H9 (cell line): ENCODE measurements around the gene TRIM2. TPM values are rescaled to one million over a fixed set of nuclear protein-coding genes. Genes with fewer than 3 reads are reported as not detected.

ENCODE experiments used
- DNase-seq: peaks from one replicate; pipeline ENCODE4 v3.0.0-alpha.2; 2017
- H2AFZ ChIP-seq: one replicate; pipeline ENCODE4 v1.6.1; 2013; ENCODE audit warnings: mild to moderate bottlenecking, low read length, control low read depth, moderate library complexity
- H2AK5ac ChIP-seq: 2 replicates; pipeline ENCODE4 v1.6.1; 2013; ENCODE audit warnings: low read length, control low read depth, mixed read lengths; ENCODE audit not compliant: insufficient read length
- H2BK120ac ChIP-seq: one replicate; pipeline ENCODE4 v1.6.1; 2013; ENCODE audit warnings: low read depth, mild to moderate bottlenecking, low read length, control low read depth, inconsistent platforms; ENCODE audit not compliant: poor library complexity, severe bottlenecking
- H2BK12ac ChIP-seq: 2 replicates; pipeline ENCODE4 v1.6.1; 2013; ENCODE audit warnings: low read length, control low read depth, mixed read lengths, low read depth; ENCODE audit not compliant: insufficient read length
- H2BK15ac ChIP-seq: 2 replicates; pipeline ENCODE4 v1.6.1; 2013; ENCODE audit warnings: low read depth, low read length, control low read depth
- H2BK20ac ChIP-seq: one replicate; pipeline ENCODE4 v1.6.1; 2013; ENCODE audit warnings: low read depth, mild to moderate bottlenecking, low read length, control low read depth, inconsistent platforms; ENCODE audit not compliant: poor library complexity, severe bottlenecking
- H2BK5ac ChIP-seq: 2 replicates; pipeline ENCODE4 v1.6.1; 2013; ENCODE audit warnings: low read length, control low read depth, mixed read lengths; ENCODE audit not compliant: insufficient read length
- H3K14ac ChIP-seq: 2 replicates; pipeline ENCODE4 v1.6.1; 2013; ENCODE audit warnings: low read length, control low read depth; ENCODE audit not compliant: insufficient read depth
- H3K18ac ChIP-seq: 2 replicates; pipeline ENCODE4 v1.6.1; 2013; ENCODE audit warnings: low read depth, mild to moderate bottlenecking, mixed read lengths, low read length, control low read depth; ENCODE audit not compliant: insufficient read length
- H3K23ac ChIP-seq: 2 replicates; pipeline ENCODE4 v1.6.1; 2013; ENCODE audit warnings: low read length, control low read depth, mixed read lengths, low read depth; ENCODE audit not compliant: insufficient read length
- H3K23me2 ChIP-seq: 2 replicates; pipeline ENCODE4 v1.6.1; 2013; ENCODE audit warnings: low read depth, mild to moderate bottlenecking, mixed read lengths, low read length, control low read depth; ENCODE audit not compliant: insufficient read length, poor library complexity, severe bottlenecking
- H3K27ac ChIP-seq: 2 replicates; pipeline ENCODE4 v1.5.1; 2013; ENCODE audit warnings: low read length, control low read depth, mixed read lengths, low read depth; ENCODE audit not compliant: insufficient read length
- H3K27me3 ChIP-seq: 2 replicates; pipeline ENCODE4 v1.6.1; 2013; ENCODE audit warnings: low read length, control low read depth, inconsistent platforms; ENCODE audit not compliant: insufficient read depth
- H3K4ac ChIP-seq: 2 replicates; pipeline ENCODE4 v1.6.1; 2013; ENCODE audit warnings: low read depth, mild to moderate bottlenecking, control low read depth, inconsistent platforms, low read length, moderate library complexity
- H3K4me1 ChIP-seq: 2 replicates; pipeline ENCODE4 v1.6.1; 2013; ENCODE audit warnings: low read length, control low read depth, inconsistent platforms; ENCODE audit not compliant: insufficient read depth
- H3K4me2 ChIP-seq: 2 replicates; pipeline ENCODE4 v1.6.1; 2013; ENCODE audit warnings: low read length, control low read depth, mixed read lengths; ENCODE audit not compliant: insufficient read length, insufficient read depth
- H3K56ac ChIP-seq: 2 replicates; pipeline ENCODE4 v1.6.1; 2013; ENCODE audit warnings: low read depth, mild to moderate bottlenecking, mixed read lengths, low read length, control low read depth; ENCODE audit not compliant: insufficient read length
- H3K79me1 ChIP-seq: 2 replicates; pipeline ENCODE4 v1.6.1; 2013; ENCODE audit warnings: low read depth, mild to moderate bottlenecking, moderate library complexity, low read length, control low read depth, inconsistent platforms; ENCODE audit not compliant: insufficient read depth, poor library complexity, severe bottlenecking
- H3K79me2 ChIP-seq: 2 replicates; pipeline ENCODE4 v1.6.1; 2013; ENCODE audit warnings: low read length, control low read depth, inconsistent platforms; ENCODE audit not compliant: insufficient read depth
- H3K9ac ChIP-seq: 2 replicates; pipeline ENCODE4 v1.6.1; 2013; ENCODE audit warnings: low read length, control low read depth, mixed read lengths; ENCODE audit not compliant: insufficient read length; ENCODE audit errors: extremely low read depth
- H3K9me3 ChIP-seq: one replicate; pipeline ENCODE4 v1.6.1; 2013; ENCODE audit warnings: low read depth, low read length, inconsistent platforms; ENCODE audit not compliant: control insufficient read depth
- H3T11ph ChIP-seq: one replicate; pipeline ENCODE4 v1.6.1; 2013; ENCODE audit warnings: mild to moderate bottlenecking, low read length, control low read depth, inconsistent platforms
- H4K20me1 ChIP-seq: one replicate; pipeline ENCODE4 v1.6.1; 2013; ENCODE audit not compliant: control insufficient read depth, insufficient read length, insufficient read depth
- H4K5ac ChIP-seq: 2 replicates; pipeline ENCODE4 v1.6.1; 2013; ENCODE audit warnings: low read depth, mild to moderate bottlenecking, mixed read lengths, low read length, control low read depth; ENCODE audit not compliant: insufficient read length
- H4K8ac ChIP-seq: replicated peaks from 2 replicates; pipeline ENCODE4 v1.6.1; 2013; ENCODE audit warnings: low read length, control low read depth, mixed read lengths, low read depth; ENCODE audit not compliant: insufficient read length
- H4K91ac ChIP-seq: 2 replicates; pipeline ENCODE4 v1.6.1; 2013; ENCODE audit warnings: low read depth, mild to moderate bottlenecking, moderate library complexity, mixed read lengths, low read length, control low read depth; ENCODE audit not compliant: insufficient read length
- H3K27ac Mint-ChIP-seq, 3 experiments: 2 replicates in 2 of 3; 3 replicates in 1 of 3; pipeline ENCODE4 v1.8.0; 2020 to 2021; ENCODE audit warnings: mixed read lengths in 3 of 3, mild to moderate bottlenecking in 1 of 3, moderate library complexity in 1 of 3
- H3K27me3 Mint-ChIP-seq: 2 replicates; pipeline ENCODE4 v1.8.0; 2021; ENCODE audit warnings: low read depth, mild to moderate bottlenecking, moderate library complexity, mixed read lengths
- H3K36me3 Mint-ChIP-seq, 3 experiments: 2 replicates in 2 of 3; 3 replicates in 1 of 3; pipeline ENCODE4 v1.8.0; 2020 to 2021; ENCODE audit warnings: low read depth in 3 of 3, mixed read lengths in 3 of 3; ENCODE audit not compliant: insufficient read depth in 1 of 3
- H3K4me1 Mint-ChIP-seq, 2 experiments: 2 replicates each; pipeline ENCODE4 v1.8.0; 2020; ENCODE audit warnings: mixed read lengths in 2 of 2
- H3K4me3 Mint-ChIP-seq, 2 experiments: 2 replicates in 1 of 2; 3 replicates in 1 of 2; pipeline ENCODE4 v1.8.0; 2020 to 2021; ENCODE audit warnings: mild to moderate bottlenecking in 2 of 2, mixed read lengths in 2 of 2, moderate library complexity in 1 of 2
- H3K9me3 Mint-ChIP-seq, 2 experiments: 2 replicates in 1 of 2; 3 replicates in 1 of 2; pipeline ENCODE4 v1.8.0; 2020; ENCODE audit warnings: mild to moderate bottlenecking in 2 of 2, mixed read lengths in 2 of 2, moderate library complexity in 1 of 2
- CTCF ChIP-seq: fragments of 200-600 bp; sonication (generic); conservative IDR thresholded peaks from 3 replicates; pipeline ENCODE4 v1.8.0; 2021; ENCODE audit warnings: antibody characterized with exemption, mild to moderate bottlenecking
- WGBS: extraction: QIAGEN DNeasy Blood & Tissue Kit; methylation state at CpG from one replicate; pipeline ENCODE4 v1.1.7; 2013; ENCODE audit warnings: missing lambda C conversion rate, low lambda C conversion rate, mixed read lengths; ENCODE audit not compliant: insufficient read length; ENCODE audit errors: extremely low coverage; 5-methylcytosine and 5-hydroxymethylcytosine counted together
- total RNA-seq: library from RNA; stranded (reverse); gene quantifications from 2 replicates; pipeline ENCODE4 v1.2.1, GENCODE V29; 2021

The TRIM2 gene
- total RNA-seq, 1 experiment from 2014 or later, result 28.9 TPM

- no peak overlapping the region for H3K27ac ChIP-seq
Observed at GRCh38 chr4:153362184-153362583, 157.9 kb downstream of the TRIM2 start.

More at GRCh38 chr4:153362184-153362583, 157.9 kb downstream of the TRIM2 start:
- H3K9me3 ChIP-seq, result no peaks in the 10 kb centered on the region
- no peaks in the 10 kb centered on the region for H3K4me1 ChIP-seq
- no peak overlapping the region for H2AFZ ChIP-seq
- TF ChIP-seq CTCF, result no peak
- H4K91ac ChIP-seq, result no peak overlapping the region
- no peak overlapping the region for H4K5ac ChIP-seq
- no peak overlapping the region for H3K56ac ChIP-seq
- H3K14ac ChIP-seq, result no peak overlapping the region
- no peak overlapping the region for H2AK5ac ChIP-seq
- no peak overlapping the region for H2BK5ac ChIP-seq
- Mint-ChIP-seq H3K9me3 (no peaks in the 10 kb centered on the region), H3K27ac (no peak overlapping the region), H3K4me1 (no peaks in the 10 kb centered on the region), H3K27me3 (no peaks in the 10 kb centered on the region), H3K4me3 (no peak overlapping the region), H3K36me3 (peaks cover 21 to 68% (median 57%) of the 10 kb centered on the region in 3 experiments; a peak in 6 of 7 replicates)
- H3K23me2 ChIP-seq, result no peaks in the 10 kb centered on the region
- H3K4ac ChIP-seq, result no peak overlapping the region
- H3K23ac ChIP-seq, result no peak overlapping the region
- no CpG with 5 or more reads among the region's 3 CpGs for WGBS
- H2BK20ac ChIP-seq, result no peak overlapping the region
- H3K9ac ChIP-seq, result no peak overlapping the region
- no peak overlapping the region for H2BK120ac ChIP-seq
- H3K4me2 ChIP-seq, result no peak overlapping the region
- H3T11ph ChIP-seq, result no peak overlapping the region
- H2BK15ac ChIP-seq, result no peak overlapping the region
- H3K27me3 ChIP-seq, result no peaks in the 10 kb centered on the region
- DNase-seq, result no peak
- no peaks in the 10 kb centered on the region for H3K79me1 ChIP-seq
- H4K8ac ChIP-seq, result no peak overlapping the region
- H3K79me2 ChIP-seq, result no peaks in the 10 kb centered on the region
- H2BK12ac ChIP-seq, result no peak overlapping the region
- H3K18ac ChIP-seq, result no peak overlapping the region
- no peaks in the 10 kb centered on the region for H4K20me1 ChIP-seq
